Measurements from ENCODE around the gene FAM83C.

GRCh38 chr20:35279533-35280174 lies 12.6 kb downstream of the FAM83C start:
- TF ChIP-seq CTCF (IDR thresholded peaks at IDR 0.05) = no peak
- TF ChIP-seq EP300 (IDR thresholded peaks at IDR 0.05) = no peak
- no peak for TF ChIP-seq POLR2AphosphoS5 (IDR thresholded peaks at IDR 0.05)
- no peak for TF ChIP-seq POLR2A (IDR thresholded peaks at IDR 0.05)
